ENCODE data around the gene SLC9C2.
A peak's percentile ranks its signal among the peaks of the same experiment; 100 is the strongest.
"Not testable (repeated sequence)": the region's sequence is repeated elsewhere in the genome, so short reads cannot be mapped to it uniquely, and the experiment has no call there.

SLC9C2 gene

GRCh38 chr1:173484276-173484675, 118.6 kb downstream of the SLC9C2 start:
- no peak for DNase-seq

GRCh38 chr1:173482683-173483082, 120.2 kb downstream of the SLC9C2 start:
- no peak for DNase-seq

GRCh38 chr1:173481195-173481772, 121.6 kb downstream of the SLC9C2 start:
- DNase-seq: no peak

GRCh38 chr1:173479649-173480048, 123.2 kb downstream of the SLC9C2 start:
- DNase-seq: no peak

- peak in 1 of 6 experiments; percentile 37 for DNase-seq
These were observed 124.7 kb downstream of the SLC9C2 start for GRCh38 chr1:173478094-173478674.

- peak in 4 of 6 experiments; percentile 35 to 86 (median 54) for DNase-seq
These were observed 125.4 kb downstream of the SLC9C2 start, which contains the start of gene PRDX6 for GRCh38 chr1:173477286-173478093. TSS of gene PRDX6 (plus strand) at chr1:173477335. CDS start at chr1:173477398, 63 bp downstream.

- peak; percentile 76 to 89 (median 86) for DNase-seq
These were observed 126.1 kb downstream of the SLC9C2 start for GRCh38 chr1:173476665-173477285.

GRCh38 chr1:173476197-173476664, 126.6 kb downstream of the SLC9C2 start:
- DNase-seq: no peak

- DNase-seq: no peak
These were observed 127.2 kb downstream of the SLC9C2 start for GRCh38 chr1:173475564-173476196.

- DNase-seq: not testable (repeated sequence)
These were observed 128.0 kb downstream of the SLC9C2 start for GRCh38 chr1:173474780-173475421.

GRCh38 chr1:173474097-173474779, 128.6 kb downstream of the SLC9C2 start:
- DNase-seq: no peak

- no peak for DNase-seq
These were observed 129.3 kb downstream of the SLC9C2 start for GRCh38 chr1:173473599-173474011.

- no peak for DNase-seq
These were observed 132.3 kb downstream of the SLC9C2 start for GRCh38 chr1:173470608-173471007.

GRCh38 chr1:173469656-173470055, 133.2 kb downstream of the SLC9C2 start:
- no peak for DNase-seq

- no peak for DNase-seq
These were observed 135.4 kb downstream of the SLC9C2 start for GRCh38 chr1:173467426-173467825.

GRCh38 chr1:173464185-173464584, 138.7 kb downstream of the SLC9C2 start:
- DNase-seq: not testable (repeated sequence)

GRCh38 chr1:173462666-173463065, 140.2 kb downstream of the SLC9C2 start:
- not testable (repeated sequence) for DNase-seq

GRCh38 chr1:173459885-173460284, 143.0 kb downstream of the SLC9C2 start:
- DNase-seq: no peak

- peak in 1 of 6 experiments; percentile 8 for DNase-seq
These were observed 147.8 kb downstream of the SLC9C2 start for GRCh38 chr1:173454966-173455524.

- DNase-seq: no peak
These were observed 148.9 kb downstream of the SLC9C2 start for GRCh38 chr1:173453982-173454381.

GRCh38 chr1:173451981-173452380, 150.9 kb downstream of the SLC9C2 start:
- no peak for DNase-seq
